Measurements from ENCODE around the gene ADAMTSL2. TPM values are rescaled to one million over a fixed set of nuclear protein-coding genes. Genes with fewer than 3 reads are reported as not detected.

Gene ADAMTSL2
- total RNA-seq, 2 donors from 2014 or later, result 4.9 to 27.7 TPM

- Histone ChIP-seq H3K9me3 (peaks cover 0 to 24% of the 10 kb centered on the region in 2 donors), H3K4me1 (peaks cover 0 to 15% of the 10 kb centered on the region in 2 donors), H3K27me3 (no peaks in the 10 kb centered on the region), H3K27ac (no peak overlapping the region), H3K36me3 (no peaks in the 10 kb centered on the region), H3K4me3 (no peak overlapping the region)
- TF ChIP-seq CTCF (IDR thresholded peaks at IDR 0.05), result no peak
- no peak for DNase-seq (ENCODE audit: low spot score)
These were observed 35.2 kb upstream of the ADAMTSL2 start for GRCh38 chr9:133499132-133499891.

GRCh38 chr9:133499892-133500270, 34.6 kb upstream of the ADAMTSL2 start:
- H3K27me3 ChIP-seq, result no peaks in the 10 kb centered on the region
- no peaks in the 10 kb centered on the region for H3K36me3 ChIP-seq
- H3K27ac ChIP-seq, result no peak overlapping the region
- H3K4me1 ChIP-seq, result peaks cover 0 to 15% of the 10 kb centered on the region in 2 donors
- no peak for DNase-seq (ENCODE audit: low spot score)
- no peak overlapping the region for H3K4me3 ChIP-seq
- no peak for TF ChIP-seq CTCF (IDR thresholded peaks at IDR 0.05)
- peaks cover 0 to 24% of the 10 kb centered on the region in 2 donors for H3K9me3 ChIP-seq

GRCh38 chr9:133502112-133502511, 32.4 kb upstream of the ADAMTSL2 start:
- Histone ChIP-seq H3K36me3 (no peaks in the 10 kb centered on the region), H3K27ac (no peak overlapping the region), H3K4me3 (no peak overlapping the region), H3K4me1 (peaks cover 0 to 35% of the 10 kb centered on the region in 2 donors), H3K9me3 (peaks cover 0 to 24% of the 10 kb centered on the region in 2 donors), H3K27me3 (no peaks in the 10 kb centered on the region)
- TF ChIP-seq CTCF (IDR thresholded peaks at IDR 0.05), result no peak
- no peak for DNase-seq (ENCODE audit: low spot score)

- TF ChIP-seq CTCF (IDR thresholded peaks at IDR 0.05), result no peak
- Histone ChIP-seq H3K4me1 (peaks cover 0 to 35% of the 10 kb centered on the region in 2 donors), H3K9me3 (peaks cover 0 to 24% of the 10 kb centered on the region in 2 donors), H3K27ac (peak overlapping the region; percentile 21 to 75), H3K36me3 (no peaks in the 10 kb centered on the region), H3K27me3 (no peaks in the 10 kb centered on the region), H3K4me3 (no peak overlapping the region)
- DNase-seq (ENCODE audit: low spot score), result no peak
These were observed 29.2 kb upstream of the ADAMTSL2 start for GRCh38 chr9:133505186-133505830.

GRCh38 chr9:133505901-133506652, 28.4 kb upstream of the ADAMTSL2 start:
- no peak for TF ChIP-seq CTCF (IDR thresholded peaks at IDR 0.05)
- Histone ChIP-seq H3K9me3 (peaks cover 0 to 22% of the 10 kb centered on the region in 2 donors), H3K4me1 (peaks cover 0 to 35% of the 10 kb centered on the region in 2 donors), H3K36me3 (no peaks in the 10 kb centered on the region), H3K4me3 (no peak overlapping the region), H3K27me3 (no peaks in the 10 kb centered on the region), H3K27ac (peak overlapping the region; percentile 21 to 75)
- DNase-seq (ENCODE audit: low spot score), result peak; percentile 85
